ENCODE measurements around the gene TEX22.

TEX22 gene

DNA sequence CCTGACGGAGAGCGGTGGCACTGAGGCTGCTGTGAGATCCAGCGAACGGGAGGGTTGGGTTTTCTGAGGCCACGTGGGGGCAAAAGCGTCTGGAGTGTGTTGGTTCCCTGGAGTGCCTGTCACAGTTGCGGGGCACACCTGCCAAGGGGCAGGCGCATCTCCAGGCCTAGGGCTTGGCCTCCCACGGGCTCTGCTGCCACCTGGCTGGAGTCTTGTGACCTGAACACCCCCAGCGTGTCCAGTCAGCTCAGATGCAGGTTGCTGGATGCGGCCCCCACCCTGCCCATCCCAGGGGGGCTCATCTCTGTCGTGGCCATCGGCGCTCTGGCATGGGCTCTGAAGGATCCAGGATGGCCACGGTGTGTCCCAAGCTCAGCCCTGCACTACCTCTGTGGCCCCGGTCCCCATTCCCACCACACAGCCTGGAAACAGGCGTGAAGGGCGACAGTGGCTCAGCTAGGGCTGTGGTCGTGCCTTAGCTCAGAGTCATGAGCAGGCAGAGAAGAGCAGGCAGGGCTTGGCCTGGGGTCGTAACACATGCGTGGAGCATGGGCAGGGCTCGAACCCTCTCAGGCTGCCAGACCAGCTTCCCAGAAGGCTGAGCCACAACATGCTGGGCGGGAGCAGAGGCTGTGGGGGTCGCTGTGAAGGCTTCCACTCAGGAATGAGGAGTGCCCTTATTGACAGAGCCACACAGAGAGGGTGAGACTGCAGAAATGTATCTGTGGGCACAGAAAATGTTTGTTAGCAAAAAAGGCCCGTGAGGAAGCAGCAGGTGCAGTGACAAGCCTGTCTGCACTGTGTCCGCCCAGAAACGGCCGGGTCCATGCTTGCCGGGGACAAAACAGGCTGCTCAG lies 52.8 kb downstream of the TEX22 start:
- H3K36me3 Mint-ChIP-seq (ENCODE audit: low read depth): peaks cover 21% of the 10 kb centered on the region
- no peaks in the 10 kb centered on the region for H3K9me3 Mint-ChIP-seq
- no peak overlapping the region for H3K4me3 Mint-ChIP-seq
- H3K4me1 Mint-ChIP-seq (ENCODE audit: low read depth): no peaks in the 10 kb centered on the region
- no peak overlapping the region for H3K27ac Mint-ChIP-seq
- no peaks in the 10 kb centered on the region for H3K27me3 Mint-ChIP-seq

DNA sequence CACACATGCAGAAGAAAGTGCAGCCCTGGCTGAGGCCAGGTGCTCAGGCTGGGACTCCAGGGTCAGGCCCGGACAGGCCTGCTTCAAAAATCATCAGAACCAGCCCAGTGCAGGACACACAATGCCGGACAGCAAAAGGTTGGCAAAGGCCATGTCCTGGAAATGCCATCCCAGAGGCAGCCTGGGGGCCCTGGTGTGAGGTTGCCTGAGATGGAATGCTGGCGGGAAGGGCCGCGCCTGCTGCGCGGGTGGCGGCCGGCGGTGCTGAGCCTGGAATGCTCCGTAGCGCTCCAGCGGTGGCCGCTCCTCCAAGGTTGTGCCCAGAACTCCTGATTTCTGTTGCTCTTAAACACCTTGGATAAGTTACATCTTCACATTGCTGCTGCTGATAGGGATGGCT lies 54.6 kb downstream of the TEX22 start:
- peaks cover 21% of the 10 kb centered on the region for H3K36me3 Mint-ChIP-seq (ENCODE audit: low read depth)
- H3K9me3 Mint-ChIP-seq: no peaks in the 10 kb centered on the region
- no peaks in the 10 kb centered on the region for H3K4me1 Mint-ChIP-seq (ENCODE audit: low read depth)
- no peak overlapping the region for H3K27ac Mint-ChIP-seq
- H3K27me3 Mint-ChIP-seq: no peaks in the 10 kb centered on the region
- no peak overlapping the region for H3K4me3 Mint-ChIP-seq

DNA sequence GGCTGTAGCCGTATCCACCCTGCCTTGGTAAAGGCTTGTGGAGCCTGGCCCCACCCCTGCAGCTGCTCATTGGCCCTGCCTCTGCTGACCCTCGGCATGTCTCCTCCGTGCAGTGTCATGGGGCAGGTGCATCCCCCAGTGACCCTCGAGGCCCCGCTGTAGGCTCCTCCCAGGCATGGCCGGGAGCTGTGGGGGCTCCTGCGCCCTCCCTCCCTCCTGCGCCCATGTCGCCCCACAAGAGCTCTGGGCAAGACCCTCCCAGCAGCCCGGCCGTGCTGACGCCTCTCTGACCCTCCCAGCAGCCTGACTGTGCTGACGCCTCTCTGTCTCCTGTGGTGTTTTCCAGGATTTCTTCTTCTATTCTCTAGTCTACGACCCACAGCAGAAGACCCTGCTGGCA lies 55.5 kb downstream of the TEX22 start:
- Mint-ChIP-seq H3K4me1 (ENCODE audit: low read depth) (no peaks in the 10 kb centered on the region), H3K36me3 (ENCODE audit: low read depth) (peaks cover 21% of the 10 kb centered on the region), H3K4me3 (no peak overlapping the region)

DNA sequence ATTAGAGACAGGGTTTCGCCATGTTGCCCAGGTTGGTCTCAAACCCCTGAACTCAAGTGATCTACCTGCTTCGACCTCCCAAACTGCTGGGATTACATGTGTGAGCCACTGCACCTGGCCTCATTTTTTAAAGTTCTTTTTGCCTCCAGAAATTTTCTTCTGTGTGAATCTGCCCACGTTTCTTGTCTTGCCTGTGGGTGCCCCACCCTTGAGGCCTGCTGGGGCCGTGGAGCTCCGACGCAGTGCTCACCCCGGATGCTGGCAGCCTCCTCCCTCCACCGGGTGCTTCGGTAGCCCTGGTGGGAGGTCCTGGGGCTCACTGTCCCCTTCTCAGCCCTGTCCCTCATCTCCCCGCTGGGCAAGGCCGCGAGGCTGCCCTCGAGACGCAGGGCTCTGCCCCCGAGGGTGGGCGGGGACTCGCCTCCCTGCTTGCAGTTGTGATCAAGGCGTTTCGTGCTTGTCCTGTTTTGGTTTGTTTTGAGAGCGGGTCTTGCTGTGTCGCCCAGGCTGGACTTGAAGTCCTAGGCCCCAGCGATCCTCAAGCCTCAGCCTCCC lies 56.8 kb downstream of the TEX22 start:
- H3K36me3 Mint-ChIP-seq (ENCODE audit: low read depth): peaks cover 21% of the 10 kb centered on the region
- H3K27ac Mint-ChIP-seq: no peak overlapping the region

More for the DNA sequence above, 55.5 kb downstream of the TEX22 start:
- Mint-ChIP-seq H3K9me3 (no peaks in the 10 kb centered on the region), H3K27ac (no peak overlapping the region), H3K27me3 (no peaks in the 10 kb centered on the region)

DNA sequence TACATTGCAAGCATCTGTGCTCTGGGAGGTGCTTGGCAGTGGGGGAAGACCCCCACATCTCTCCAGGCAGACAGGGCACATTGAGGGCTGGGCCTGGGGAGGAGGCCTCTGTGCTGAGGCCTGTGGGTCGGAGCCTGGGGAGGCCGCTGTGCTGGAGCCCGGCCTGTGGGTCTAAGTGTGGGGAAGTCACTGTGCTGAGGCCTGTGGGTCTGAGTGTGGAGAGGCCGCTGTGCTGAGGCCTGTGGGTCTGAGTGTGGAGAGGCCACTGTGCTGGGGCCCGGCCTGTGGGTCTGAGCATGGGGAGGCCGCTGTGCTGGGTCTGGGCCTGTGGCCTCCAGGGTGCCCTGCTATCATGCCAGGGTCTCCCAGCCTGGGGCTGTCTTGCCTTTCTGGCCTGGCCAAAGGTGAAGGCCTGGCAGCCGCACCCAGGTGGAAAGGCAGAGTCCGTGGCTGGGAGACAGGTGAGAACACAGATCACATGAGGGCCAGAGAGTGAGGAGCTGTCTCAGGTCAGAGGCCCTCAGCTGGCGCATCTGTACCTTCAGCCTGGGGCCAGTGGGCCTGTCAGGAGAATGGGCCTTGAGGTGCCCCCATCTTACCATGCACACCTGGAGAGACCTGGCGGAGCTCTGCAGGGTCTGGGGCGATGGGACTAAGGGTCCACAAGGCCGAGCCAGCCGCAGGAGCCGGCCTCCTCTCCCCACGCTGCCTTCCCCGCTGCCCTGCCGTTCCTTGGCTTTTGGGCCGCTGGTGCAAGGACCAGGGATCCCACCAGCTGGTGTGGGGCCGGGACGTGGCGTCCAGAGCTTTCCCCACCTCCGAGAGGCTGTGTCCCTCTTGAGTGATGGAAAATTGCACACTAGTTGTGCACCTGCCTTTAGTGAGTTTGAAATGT lies 57.7 kb downstream of the TEX22 start:
- Mint-ChIP-seq H3K27me3 (no peaks in the 10 kb centered on the region), H3K27ac (no peak overlapping the region), H3K9me3 (no peaks in the 10 kb centered on the region), H3K36me3 (ENCODE audit: low read depth) (peaks cover 26% of the 10 kb centered on the region), H3K4me3 (no peak overlapping the region), H3K4me1 (ENCODE audit: low read depth) (no peaks in the 10 kb centered on the region)

More for the DNA sequence above, 56.8 kb downstream of the TEX22 start:
- no peaks in the 10 kb centered on the region for H3K9me3 Mint-ChIP-seq
- H3K4me3 Mint-ChIP-seq: no peak overlapping the region
- H3K4me1 Mint-ChIP-seq (ENCODE audit: low read depth): no peaks in the 10 kb centered on the region
- no peaks in the 10 kb centered on the region for H3K27me3 Mint-ChIP-seq

DNA sequence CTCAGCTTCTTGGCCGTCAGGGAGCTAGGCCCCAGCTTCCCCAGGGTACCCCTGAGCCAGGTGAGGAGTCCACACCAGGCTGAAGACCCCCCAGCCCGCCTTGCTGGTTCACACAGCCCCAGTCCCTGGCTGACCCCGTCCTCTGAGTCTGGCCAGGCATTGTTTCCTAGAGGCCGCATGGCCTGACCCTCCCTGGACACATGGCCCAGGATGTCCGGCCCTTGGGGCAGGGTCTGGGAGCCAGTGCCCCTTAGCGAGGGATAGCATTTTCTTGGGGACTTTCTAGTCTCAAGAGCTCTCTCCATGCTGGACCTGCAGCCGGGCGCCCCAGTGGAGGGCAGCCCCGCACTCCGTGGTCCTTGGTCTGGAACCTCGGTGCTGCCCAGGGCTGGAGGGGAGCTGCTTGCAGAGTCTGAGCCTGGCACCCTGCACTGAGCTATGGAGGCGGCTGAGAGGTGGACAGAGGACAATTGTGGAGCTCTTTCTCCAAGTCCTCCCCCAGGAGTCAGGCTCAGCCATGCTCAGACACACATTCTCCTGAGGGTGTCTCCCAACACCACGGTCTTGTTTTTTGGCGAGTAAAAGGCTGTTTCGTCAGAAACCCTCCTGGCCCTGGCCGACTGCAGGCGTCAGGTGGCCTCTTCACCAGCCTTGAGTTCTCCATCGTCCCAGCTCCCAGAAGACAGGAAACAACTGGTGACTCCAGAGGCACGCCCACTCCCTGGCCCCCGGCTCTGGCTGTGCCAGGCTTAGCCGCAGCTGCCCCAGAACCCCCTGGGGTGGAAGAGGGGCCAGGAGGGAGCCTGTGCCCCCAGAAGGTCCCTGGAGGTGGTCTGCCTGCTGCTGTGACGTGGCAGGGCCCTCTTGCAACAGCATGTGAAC lies 58.6 kb downstream of the TEX22 start:
- Mint-ChIP-seq H3K27ac (no peak overlapping the region), H3K4me1 (ENCODE audit: low read depth) (no peaks in the 10 kb centered on the region), H3K9me3 (no peaks in the 10 kb centered on the region), H3K4me3 (no peak overlapping the region), H3K27me3 (no peaks in the 10 kb centered on the region), H3K36me3 (ENCODE audit: low read depth) (peaks cover 33% of the 10 kb centered on the region)

DNA sequence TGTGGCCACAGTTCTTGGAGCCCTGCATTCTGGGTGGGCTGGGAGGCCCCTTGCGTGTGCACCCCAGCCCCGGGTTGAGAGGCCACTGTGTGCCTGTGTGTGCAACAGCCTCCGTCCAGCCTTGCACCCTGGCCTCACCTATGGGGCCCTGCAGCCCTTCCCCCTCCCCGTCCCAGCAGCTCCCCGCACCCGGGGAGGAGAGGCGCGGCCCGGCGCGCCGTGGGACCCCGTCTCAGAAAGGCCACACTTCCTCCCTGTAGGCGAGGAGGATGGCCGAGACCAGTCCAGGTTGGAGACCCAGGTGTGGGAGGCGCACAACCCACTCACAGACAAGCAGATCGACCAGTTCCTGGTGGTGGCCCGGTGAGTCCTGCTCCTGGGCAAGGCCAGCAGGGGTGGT lies 59.7 kb downstream of the TEX22 start:
- Mint-ChIP-seq H3K4me3 (no peak overlapping the region), H3K27me3 (no peaks in the 10 kb centered on the region), H3K9me3 (no peaks in the 10 kb centered on the region), H3K4me1 (ENCODE audit: low read depth) (no peaks in the 10 kb centered on the region), H3K27ac (no peak overlapping the region), H3K36me3 (ENCODE audit: low read depth) (peaks cover 25% of the 10 kb centered on the region)

DNA sequence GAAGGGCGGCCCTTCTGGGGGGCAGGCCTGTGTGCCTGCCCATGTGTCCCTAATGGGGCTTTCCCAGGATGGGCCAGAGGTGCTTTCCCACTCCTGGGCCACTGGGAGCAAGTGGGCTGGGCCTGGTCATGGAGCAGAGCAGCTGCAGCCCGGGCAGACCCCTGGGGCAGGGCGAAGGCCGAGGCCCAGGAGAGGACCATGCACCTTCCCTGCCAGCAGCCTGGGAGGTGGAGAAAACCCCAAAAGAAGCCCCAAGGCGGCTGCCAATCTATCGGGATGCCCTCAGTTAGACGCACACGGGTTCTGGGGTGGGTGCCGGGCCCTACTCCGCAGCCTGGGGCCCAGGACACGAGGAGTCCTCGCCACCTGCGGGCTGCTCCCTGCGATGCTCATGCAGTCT lies 60.2 kb downstream of the TEX22 start:
- Mint-ChIP-seq H3K27ac (no peak overlapping the region), H3K36me3 (ENCODE audit: low read depth) (peaks cover 25% of the 10 kb centered on the region), H3K27me3 (no peaks in the 10 kb centered on the region), H3K4me1 (ENCODE audit: low read depth) (no peaks in the 10 kb centered on the region), H3K9me3 (no peaks in the 10 kb centered on the region), H3K4me3 (no peak overlapping the region)

DNA sequence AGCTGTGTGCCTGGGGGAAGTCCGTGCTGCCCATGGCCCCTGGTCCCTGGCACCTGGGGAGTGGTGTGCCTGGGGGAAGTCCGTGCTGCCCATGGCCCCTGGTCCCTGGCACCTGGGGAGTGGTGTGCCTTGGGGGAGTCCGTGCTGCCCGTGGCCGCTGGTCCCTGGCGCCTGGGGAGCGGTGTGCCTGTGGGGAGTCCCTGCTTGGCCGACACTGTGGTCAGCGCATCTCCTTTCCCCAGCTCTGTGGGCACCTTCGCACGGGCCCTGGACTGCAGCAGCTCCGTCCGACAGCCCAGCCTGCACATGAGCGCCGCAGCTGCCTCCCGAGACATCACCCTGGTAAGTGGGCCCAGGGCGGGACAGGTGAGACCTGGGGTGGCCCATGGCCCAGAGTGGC lies 61.8 kb downstream of the TEX22 start:
- H3K27ac Mint-ChIP-seq: no peak overlapping the region
- no peaks in the 10 kb centered on the region for H3K4me1 Mint-ChIP-seq (ENCODE audit: low read depth)
- H3K27me3 Mint-ChIP-seq: no peaks in the 10 kb centered on the region
- no peaks in the 10 kb centered on the region for H3K9me3 Mint-ChIP-seq
- peaks cover 18% of the 10 kb centered on the region for H3K36me3 Mint-ChIP-seq (ENCODE audit: low read depth)
- no peak overlapping the region for H3K4me3 Mint-ChIP-seq

DNA sequence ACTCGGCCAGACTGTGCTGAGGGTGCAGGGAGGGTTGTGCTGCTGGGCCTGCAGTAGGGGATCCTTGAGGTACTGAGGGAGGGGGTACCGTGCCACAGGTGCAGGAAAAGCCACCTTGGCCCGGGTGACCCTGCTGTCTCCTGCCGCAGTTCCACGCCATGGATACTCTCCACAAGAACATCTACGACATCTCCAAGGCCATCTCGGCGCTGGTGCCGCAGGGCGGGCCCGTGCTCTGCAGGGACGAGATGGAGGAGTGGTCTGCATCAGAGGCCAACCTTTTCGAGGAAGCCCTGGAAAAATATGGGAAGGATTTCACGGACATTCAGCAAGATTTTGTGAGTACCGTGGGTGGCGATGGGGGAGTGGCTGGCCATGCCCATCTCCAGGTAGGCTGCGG lies 62.3 kb downstream of the TEX22 start:
- H3K9me3 Mint-ChIP-seq: no peaks in the 10 kb centered on the region
- no peak overlapping the region for H3K4me3 Mint-ChIP-seq
- H3K27ac Mint-ChIP-seq: no peak overlapping the region
- H3K27me3 Mint-ChIP-seq: no peaks in the 10 kb centered on the region
- H3K36me3 Mint-ChIP-seq (ENCODE audit: low read depth): peaks cover 14% of the 10 kb centered on the region
- H3K4me1 Mint-ChIP-seq (ENCODE audit: low read depth): no peaks in the 10 kb centered on the region

DNA sequence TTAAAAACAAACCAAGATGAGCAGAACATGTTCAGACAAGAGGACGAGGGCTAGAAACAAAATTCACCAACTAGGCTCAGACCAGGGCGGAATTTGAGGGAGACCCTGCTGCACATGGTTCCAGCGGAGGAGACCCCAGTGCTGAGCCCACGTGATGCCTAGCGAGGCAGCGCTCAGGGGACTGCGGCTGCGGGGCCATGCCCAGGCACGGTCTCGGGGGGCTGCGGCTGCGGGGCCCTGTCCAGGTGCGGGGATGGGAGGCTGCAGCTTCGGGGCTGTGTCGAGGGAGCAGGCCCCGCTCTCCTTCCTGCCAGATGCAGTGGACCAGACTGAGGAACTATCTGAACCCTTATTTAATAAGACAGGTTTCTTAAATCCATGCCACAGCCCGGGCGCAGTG lies 63.6 kb downstream of the TEX22 start:
- H3K27ac Mint-ChIP-seq: no peak overlapping the region
- H3K9me3 Mint-ChIP-seq: no peaks in the 10 kb centered on the region
- H3K27me3 Mint-ChIP-seq: no peaks in the 10 kb centered on the region
- no peaks in the 10 kb centered on the region for H3K4me1 Mint-ChIP-seq (ENCODE audit: low read depth)
- H3K36me3 Mint-ChIP-seq (ENCODE audit: low read depth): peaks cover 13% of the 10 kb centered on the region
- no peak overlapping the region for H3K4me3 Mint-ChIP-seq
